NCI-H1694 treated with DMSO at 0.1 percent for 48 hours (cell line): ENCODE data around the gene HDGFL3.
"Not testable (repeated sequence)": the region's sequence is repeated elsewhere in the genome, so short reads cannot be mapped to it uniquely, and the experiment has no call there.

Experiments used
- DNase-seq: peaks from one replicate; lab custom pipeline; 2025; lab: John Stamatoyannopoulos, UW

Gene HDGFL3

DNA sequence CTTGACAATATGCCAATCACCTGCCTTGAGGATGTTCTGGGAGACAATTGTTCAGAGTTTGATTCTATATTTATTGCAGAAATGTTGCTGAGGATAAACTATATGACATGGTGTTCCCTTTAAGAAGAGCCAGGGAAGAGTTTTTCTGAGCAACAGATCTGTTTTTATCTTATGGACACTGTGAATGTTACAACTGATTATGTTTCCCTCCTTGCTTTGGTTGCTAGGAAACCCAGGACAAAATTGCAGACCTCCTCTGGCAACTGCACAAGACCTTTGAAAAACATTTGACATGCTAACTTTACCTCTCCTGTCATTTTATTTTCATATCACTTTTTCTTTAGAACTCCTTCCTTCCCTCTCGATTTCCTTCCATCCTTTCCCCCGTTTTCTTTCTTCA lies 108.3 kb downstream of the HDGFL3 start:
- no peak for DNase-seq

DNA sequence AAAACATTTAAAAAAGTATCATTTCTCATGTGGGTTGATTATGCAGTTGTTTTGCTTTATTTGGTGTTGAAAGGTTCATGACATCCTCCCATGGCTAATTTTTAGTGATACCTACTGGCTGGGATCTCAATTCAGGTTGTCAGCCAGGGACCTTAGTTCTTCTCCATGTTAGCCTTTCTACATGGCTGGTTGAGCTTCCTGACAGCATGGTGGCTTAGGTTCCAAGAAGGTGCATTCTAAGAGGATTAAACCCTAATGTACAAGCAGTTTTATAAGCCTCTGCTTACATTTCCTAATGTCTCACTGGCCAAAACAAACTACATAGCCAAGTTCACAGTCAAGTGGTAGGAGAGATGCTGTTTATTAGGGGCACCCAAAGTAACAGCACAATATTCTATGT lies 109.5 kb downstream of the HDGFL3 start:
- no peak for DNase-seq

DNA sequence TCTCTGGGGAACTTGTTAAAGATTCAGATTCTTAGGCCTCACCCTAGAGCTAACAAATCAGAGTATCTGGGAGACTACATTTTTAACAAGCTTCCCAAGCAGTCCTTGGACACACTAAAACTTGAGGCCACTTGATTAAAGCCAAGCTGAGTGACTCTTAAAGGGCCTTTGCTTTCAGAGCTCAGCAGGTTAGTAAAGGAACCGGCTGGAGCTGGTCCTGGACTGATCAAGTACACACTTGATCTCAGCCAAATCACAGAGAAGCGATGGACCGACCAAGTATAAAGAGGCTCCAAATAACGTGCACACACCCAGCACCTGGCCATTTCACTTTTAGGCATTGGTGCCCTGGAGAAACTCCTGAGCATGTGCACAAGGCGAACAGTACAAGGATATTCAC lies 113.0 kb downstream of the HDGFL3 start:
- DNase-seq, result no peak

DNA sequence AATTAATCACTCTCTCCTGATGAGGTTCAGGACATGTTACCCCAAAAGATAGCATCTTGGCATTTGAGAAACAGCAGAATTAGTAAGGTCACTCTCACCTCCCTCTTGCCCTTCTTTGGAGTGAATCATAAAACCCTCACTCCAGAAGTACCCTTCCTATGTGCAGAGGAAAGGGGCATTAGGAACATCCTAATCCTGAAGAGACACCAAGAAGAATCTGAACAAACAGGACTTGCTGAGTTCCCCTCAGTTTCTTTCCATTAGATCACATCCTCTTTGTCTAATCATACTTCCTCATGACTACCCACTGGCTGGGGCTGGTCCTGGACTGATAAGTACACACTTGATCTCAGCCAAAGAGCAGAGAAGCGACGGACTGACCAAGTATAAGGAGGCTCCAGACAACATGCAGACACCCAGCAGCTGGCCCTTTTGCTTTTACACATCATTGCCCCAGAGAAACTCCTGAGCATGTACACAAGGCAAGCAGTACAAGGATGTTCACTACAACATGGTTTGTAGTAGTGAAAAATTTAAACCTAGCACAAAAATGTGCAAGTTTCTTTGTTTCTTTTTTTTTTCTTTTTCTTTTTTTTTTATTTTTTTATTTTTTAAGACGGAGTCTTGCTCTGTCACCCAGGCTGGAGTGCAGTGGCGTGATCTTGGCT lies 115.2 kb downstream of the HDGFL3 start:
- DNase-seq, result no peak

DNA sequence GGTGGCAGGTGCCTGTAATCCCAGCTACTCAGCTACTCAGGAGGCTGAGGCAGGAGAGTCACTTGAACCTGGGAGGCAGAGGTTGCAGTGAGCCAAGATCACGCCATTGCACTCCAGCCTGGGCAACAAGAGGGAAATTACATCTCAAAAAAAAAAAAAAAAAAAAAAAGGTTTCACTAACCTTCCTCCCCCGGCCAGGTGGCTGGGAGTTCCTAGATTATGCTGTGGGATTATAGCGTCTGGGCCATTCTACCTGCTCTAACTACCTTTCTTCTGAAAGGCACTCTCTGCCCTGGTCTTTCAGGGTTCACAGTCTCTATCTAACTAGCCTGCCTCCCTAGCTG lies 115.7 kb downstream of the HDGFL3 start:
- DNase-seq, result not testable (repeated sequence)

DNA sequence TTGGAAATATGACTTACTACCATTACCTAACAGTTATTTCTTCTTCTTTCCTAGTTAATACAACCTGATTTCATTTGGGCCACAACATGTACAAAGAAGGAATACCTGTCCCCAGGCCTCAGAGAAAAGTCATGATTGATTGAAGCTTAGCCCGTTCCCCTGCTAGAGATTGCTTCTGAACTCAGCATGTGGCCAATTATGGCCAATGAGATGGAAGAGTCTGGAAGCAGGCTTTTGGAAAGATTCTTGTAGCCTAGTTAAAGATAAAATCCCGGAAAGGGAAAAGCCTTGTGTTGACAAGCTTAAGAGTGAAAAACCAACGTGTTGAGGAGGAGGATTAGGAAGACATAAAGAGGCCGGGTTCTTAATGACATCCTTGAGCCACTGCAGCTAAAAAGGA lies 117.2 kb downstream of the HDGFL3 start:
- DNase-seq, result no peak

DNA sequence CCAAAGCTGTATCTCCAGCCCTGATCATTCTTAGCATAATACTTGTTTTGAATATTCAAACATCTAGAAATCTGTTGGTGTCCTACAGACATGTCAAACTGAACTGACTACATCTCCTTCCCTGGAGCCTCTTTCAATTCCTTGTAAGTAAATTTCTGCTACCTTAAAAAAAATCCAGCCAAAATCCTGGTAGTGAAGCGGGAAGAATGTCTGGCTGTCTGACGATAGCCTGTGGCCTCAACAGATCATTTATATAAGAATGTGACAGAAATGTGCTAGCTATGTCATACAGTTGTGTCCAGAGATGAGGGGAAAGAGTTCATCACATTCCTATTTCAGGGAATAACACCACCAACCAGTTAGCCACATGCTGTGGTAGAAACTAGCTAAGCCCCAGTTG lies 118.7 kb downstream of the HDGFL3 start:
- DNase-seq, result no peak

DNA sequence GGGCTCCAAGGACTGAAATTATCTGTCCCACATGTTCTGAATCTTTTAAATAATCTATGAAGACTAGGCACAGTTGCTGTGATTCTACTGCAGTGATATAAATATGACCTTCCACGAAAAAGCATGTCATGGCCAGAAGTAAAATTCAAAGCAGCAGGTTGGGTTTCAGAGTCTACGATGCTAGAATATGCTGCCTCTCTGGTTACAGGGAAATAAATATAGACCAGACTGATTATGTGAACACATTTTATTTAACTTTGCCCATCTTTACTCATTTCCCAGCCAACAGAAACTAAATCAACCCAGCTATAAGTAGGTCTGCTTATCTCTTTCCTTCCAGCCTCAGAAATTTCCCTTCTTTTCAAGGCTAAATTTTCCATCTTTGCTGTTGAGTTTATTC lies 120.0 kb downstream of the HDGFL3 start:
- no peak for DNase-seq

DNA sequence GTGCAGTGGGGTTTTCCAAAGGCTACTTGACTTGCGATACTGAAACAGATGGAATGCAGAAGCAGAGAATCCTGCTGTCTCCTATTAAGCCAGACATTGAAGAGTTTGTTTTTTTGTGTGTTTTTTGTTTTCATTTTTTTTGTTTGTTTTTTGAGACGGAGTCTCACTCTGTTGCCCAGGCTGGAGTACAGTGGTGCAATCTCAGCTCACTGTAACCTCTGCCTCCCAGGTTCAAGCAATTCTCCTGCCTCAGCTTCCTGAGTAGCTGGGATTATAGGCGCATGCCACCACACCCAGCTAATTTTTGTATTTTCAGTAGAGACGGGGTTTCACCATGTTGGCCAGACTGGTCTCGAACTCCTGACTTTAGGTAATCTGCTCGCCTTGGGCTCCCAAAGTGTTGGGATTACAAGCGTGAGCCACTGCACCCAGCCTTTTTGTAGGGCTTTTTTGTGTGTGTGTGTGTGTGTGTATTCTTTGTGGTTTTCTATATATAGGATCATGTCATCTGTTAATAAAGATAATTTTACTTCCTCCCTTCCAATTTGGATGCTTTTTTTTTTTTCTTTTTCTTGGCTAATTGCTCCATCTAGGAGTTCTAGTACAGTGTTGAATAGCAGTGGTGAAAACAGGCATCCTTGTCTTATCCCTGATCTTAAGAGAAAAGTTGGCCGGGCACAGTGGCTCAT lies 121.6 kb downstream of the HDGFL3 start:
- DNase-seq, result not testable (repeated sequence)

DNA sequence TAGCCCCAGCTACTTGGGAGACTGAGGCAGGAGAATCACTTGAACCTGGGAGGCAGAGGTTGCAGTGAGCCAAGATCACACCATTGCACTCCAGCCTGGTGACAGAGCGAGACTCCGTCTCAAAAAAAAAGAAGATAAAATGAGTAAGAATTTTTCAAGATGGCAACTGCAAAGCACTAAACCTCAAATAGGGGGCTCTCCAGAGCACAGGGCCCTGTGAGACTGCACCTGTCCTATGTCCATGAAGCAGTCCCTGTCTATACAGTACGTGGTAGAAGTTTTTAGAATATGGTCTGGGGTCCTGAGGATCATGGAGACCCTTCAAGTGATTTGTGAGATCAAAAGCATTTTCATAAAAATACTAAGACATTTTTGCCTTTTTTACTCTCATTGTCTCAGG lies 122.2 kb downstream of the HDGFL3 start:
- not testable (repeated sequence) for DNase-seq

DNA sequence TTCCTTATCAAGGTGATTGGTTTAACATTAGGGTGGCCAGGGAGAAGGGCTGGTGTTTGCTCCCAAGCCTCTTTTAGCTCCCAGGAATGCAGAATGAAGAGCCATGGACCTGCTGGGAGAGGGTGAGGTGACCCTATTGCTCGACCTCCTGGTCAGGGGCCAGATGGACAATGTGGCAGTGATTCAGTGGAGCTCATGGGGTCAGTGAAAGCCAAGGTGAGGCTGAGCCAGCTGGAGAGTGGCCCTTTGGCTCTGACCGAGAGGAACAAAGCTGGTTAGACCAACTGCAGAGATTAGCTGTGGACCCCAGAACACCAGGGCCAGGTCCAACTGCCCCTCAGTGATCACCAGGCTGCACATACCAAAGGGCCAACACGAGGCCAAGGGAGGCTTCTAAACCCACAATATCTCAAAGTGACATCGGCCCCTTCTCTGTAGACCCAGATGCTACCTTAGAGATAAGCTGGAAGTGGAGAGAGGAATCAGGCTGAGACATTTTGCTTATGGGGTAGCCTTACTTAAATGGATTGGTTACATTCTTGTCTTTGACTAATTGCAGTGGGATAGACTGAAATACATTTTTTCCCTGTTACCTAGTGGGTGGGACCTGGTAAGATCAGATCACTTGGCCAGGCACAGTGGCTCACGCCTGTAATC lies 124.8 kb downstream of the HDGFL3 start:
- DNase-seq, result no peak

DNA sequence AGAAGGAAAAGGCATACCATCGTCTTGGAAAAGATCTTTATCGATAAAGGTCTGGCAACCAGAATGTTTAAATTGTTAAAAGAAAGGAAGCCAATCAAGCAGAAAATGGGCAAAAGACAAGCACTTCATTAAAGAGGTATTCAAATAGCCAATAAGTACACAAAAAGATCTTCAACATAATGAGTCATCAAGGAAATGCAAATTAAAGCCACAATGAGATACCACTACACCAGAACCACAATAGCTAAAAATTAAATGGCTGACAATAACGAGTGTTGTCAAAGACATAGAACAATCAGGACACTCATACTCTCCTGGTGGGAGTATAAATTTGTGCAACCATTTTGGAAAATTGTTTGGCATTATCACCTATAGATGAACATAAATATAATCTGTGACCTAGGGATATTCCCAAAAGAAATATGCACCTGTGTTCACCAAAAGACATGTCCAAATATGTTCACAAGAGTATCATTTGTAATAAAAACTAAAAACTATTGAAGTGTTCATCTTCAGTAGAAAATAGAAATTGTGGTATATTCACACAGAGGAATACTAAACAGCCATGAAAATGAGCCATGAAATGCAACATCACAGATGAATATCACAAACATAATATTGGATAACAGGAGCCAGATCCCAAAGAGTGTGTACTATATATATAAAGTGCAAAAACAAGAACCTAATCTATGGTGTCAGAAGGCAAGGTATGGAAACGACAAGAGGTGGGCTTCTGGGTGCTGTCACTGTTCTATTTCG lies 126.2 kb downstream of the HDGFL3 start:
- no peak for DNase-seq

DNA sequence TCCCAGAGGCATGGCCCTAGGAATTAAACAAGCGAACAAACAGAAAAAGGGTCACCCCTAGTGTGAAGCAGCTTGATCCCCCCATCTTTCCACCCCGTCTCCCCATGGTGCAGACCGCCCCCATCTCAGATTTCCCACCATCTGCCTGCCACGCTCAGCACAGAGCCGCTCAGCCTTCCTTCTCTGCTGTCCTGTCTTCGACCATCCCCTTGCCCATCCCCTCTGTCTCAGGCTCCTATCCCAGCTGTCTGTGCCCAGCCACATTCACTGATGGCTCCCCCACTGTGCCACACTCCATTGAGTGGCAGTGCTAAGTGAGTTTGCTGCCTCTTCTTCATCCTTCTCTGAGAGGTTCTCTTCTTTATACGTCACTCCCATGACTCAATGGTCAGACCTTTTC lies 128.9 kb downstream of the HDGFL3 start:
- no peak for DNase-seq
